Gastrocnemius medialis (tissue), 4 donors: ENCODE measurements around the gene CLP1. TPM values are rescaled to one million over a fixed set of nuclear protein-coding genes. Genes with fewer than 3 reads are reported as not detected.
"Not testable (repeated sequence)": the region's sequence is repeated elsewhere in the genome, so short reads cannot be mapped to it uniquely, and the experiment has no call there.

ENCODE experiments used
- ATAC-seq, 2 donors: fragments of 150-250 bp; one replicate each; pipeline ENCODE4 v1.9.1; 2016
- DNase-seq, 2 donors: peaks; one replicate each; pipeline ENCODE4 v3.0.0-alpha.2; 2019
- H3K27ac ChIP-seq, 4 donors: fragments of 200-600 bp; sonication (generic); 1 replicate in 1 of 4; 2 replicates in 3 of 4; pipeline ENCODE4 v1.5.1; 2016 to 2018; ENCODE audit warnings: mild to moderate bottlenecking in 2 of 4, moderate library complexity in 1 of 4
- H3K27me3 ChIP-seq, 3 donors: fragments of 200-600 bp; sonication (generic) in 2 of 3; 1 replicate in 1 of 3; 2 replicates in 2 of 3; pipeline versions ENCODE4 v1.5.1 to v1.6.0; 2016 to 2019; ENCODE audit warnings: mild to moderate bottlenecking in 1 of 3, moderate library complexity in 1 of 3
- H3K36me3 ChIP-seq, 2 donors: fragments of 200-600 bp; sonication (generic) in 1 of 2; one replicate each; pipeline ENCODE4 v1.5.1; 2017 to 2018
- H3K4me1 ChIP-seq, 2 donors: fragments of 200-600 bp; sonication (generic) in 1 of 2; one replicate each; pipeline ENCODE4 v1.5.1; 2016 to 2017; ENCODE audit warnings: mild to moderate bottlenecking in 2 of 2
- H3K4me3 ChIP-seq, 4 donors: fragments of 200-600 bp; sonication (generic) in 3 of 4; 1 replicate in 1 of 4; 2 replicates in 3 of 4; pipeline ENCODE4 v1.5.1; 2016 to 2019; ENCODE audit warnings: mild to moderate bottlenecking in 2 of 4
- H3K9me3 ChIP-seq, 3 donors: fragments of 200-600 bp; sonication (generic) in 2 of 3; 1 replicate in 1 of 3; 2 replicates in 2 of 3; pipeline ENCODE4 v1.5.1; 2016 to 2019
- POLR2A ChIP-seq, 2 donors: fragments of 450-650 bp; IDR thresholded peaks; one replicate each; pipeline ENCODE4 v1.6.1; 2017; ENCODE audit warnings: antibody characterized with exemption in 2 of 2, mild to moderate bottlenecking in 2 of 2, moderate library complexity in 2 of 2
- in situ Hi-C, 4 donors: fragments of 200-750 bp; cut with MboI; loops; one replicate each; pipeline versions ENCODE4 v1.15.0 to v1.8.0; 2017; ENCODE audit warnings: low sequenced_read_pairs in 4 of 4
- intact Hi-C: fragments of 100-400 bp; cut with DNase I; formaldehyde crosslinking; loops from one replicate; pipeline ENCODE4 v1.15.1; 2023; ENCODE audit warnings: low total_unique reads
- total RNA-seq, 4 donors: library from RNA; depleted of rRNA; stranded (reverse); fragments of >200 nt; gene quantifications; one replicate each; pipeline versions ENCODE4 v1.1.0 to v1.2.3, GENCODE V29; 2016
- TF ChIP-seq, protein P1 (sequence below), 5 experiments: fragments of 450-650 bp in 3 of 5; fragments of 200-600 bp in 2 of 5; sonication (generic) in 2 of 5; IDR thresholded peaks in 4 of 5; conservative IDR thresholded peaks in 1 of 5; 1 replicate in 4 of 5; 2 replicates in 1 of 5; pipeline ENCODE4 v1.5.1; 2016 to 2019; ENCODE audit warnings: antibody characterized with exemption in 5 of 5, mild to moderate bottlenecking in 3 of 5, moderate library complexity in 3 of 5

Gene CLP1
- total RNA-seq, 4 donors from 2014 or later = 10.6 to 15.3 (median 11.2) TPM

GRCh38 chr11:57649826-57650738 lies 7.5 kb upstream of the CLP1 start, which contains the start of gene YPEL4:
YPEL4 (minus strand) TSS chr11:57649912; CDS start chr11:57647107, 2,805 bp downstream.
- in situ Hi-C loops = loop anchor here (10.0 to 25.0 kb wide), 5 partner anchors 188 to 937 kb away; partner anchors contain the start of genes LPXN (in 1 of the 4), P2RX3 (in 1 of the 4), RTN4RL2 (in 1 of the 4) and SSRP1 (in 1 of the 4)
- TF ChIP-seq POLR2A (IDR thresholded peaks at IDR 0.05) = no peak
- TF ChIP-seq, protein P1, sequence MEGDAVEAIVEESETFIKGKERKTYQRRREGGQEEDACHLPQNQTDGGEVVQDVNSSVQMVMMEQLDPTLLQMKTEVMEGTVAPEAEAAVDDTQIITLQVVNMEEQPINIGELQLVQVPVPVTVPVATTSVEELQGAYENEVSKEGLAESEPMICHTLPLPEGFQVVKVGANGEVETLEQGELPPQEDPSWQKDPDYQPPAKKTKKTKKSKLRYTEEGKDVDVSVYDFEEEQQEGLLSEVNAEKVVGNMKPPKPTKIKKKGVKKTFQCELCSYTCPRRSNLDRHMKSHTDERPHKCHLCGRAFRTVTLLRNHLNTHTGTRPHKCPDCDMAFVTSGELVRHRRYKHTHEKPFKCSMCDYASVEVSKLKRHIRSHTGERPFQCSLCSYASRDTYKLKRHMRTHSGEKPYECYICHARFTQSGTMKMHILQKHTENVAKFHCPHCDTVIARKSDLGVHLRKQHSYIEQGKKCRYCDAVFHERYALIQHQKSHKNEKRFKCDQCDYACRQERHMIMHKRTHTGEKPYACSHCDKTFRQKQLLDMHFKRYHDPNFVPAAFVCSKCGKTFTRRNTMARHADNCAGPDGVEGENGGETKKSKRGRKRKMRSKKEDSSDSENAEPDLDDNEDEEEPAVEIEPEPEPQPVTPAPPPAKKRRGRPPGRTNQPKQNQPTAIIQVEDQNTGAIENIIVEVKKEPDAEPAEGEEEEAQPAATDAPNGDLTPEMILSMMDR (IDR thresholded peaks at IDR 0.05 in 4 of 5, conservative IDR thresholded peaks at IDR 0.05 in 1 of 5) = no peak
- DNase-seq (no peak), ATAC-seq (peak; percentile 73 to 81)
- Histone ChIP-seq H3K4me3 (peak within 1 kb of the TSS; percentile 32 to 48 (median 40)), H3K36me3 (no peaks in the 10 kb centered on the region), H3K4me1 (peaks cover 9 to 10% of the 10 kb centered on the region in 2 donors), H3K27ac (peak within 1 kb of the TSS in 2 of 4 donors; percentile 26 to 46), H3K27me3 (peaks cover 46 to 55% (median 47%) of the 10 kb centered on the region in 3 donors), H3K9me3 (no peaks in the 10 kb centered on the region)
- intact Hi-C loops = no loop called here

DNA sequence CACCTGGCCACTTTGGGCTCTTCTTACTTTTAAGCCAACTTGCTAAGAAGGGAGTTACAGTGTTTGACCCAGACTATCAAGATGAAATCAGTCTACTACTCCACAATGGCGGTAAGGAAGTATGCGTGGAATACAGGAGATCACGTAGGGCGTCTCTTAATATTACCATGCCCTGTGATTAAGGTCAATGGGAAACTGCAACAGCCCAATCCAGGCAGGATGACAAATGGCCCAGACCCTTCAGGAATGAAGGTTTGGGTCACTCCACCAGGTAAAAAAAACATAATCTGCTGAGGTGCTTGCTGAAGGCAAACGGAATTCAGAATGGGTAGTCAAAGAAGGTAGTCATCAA lies 6.8 kb upstream of the CLP1 start:
- Histone ChIP-seq H3K9me3 (no peaks in the 10 kb centered on the region), H3K36me3 (no peaks in the 10 kb centered on the region), H3K4me1 (peaks cover 7 to 9% of the 10 kb centered on the region in 2 donors), H3K27ac (no peak overlapping the region), H3K4me3 (no peak overlapping the region), H3K27me3 (peaks cover 43 to 52% (median 45%) of the 10 kb centered on the region in 3 donors)
- in situ Hi-C loops (loop anchor here in 1 of 4 donors (25.0 kb wide), 1 partner anchor 937 kb away; the partner anchor contains the start of genes LPXN and ZFP91), intact Hi-C loops (no loop called here)
- ATAC-seq (no peak), DNase-seq (no peak)
- TF ChIP-seq, protein P1 (IDR thresholded peaks at IDR 0.05 in 4 of 5, conservative IDR thresholded peaks at IDR 0.05 in 1 of 5) = no peak
- no peak for TF ChIP-seq POLR2A (IDR thresholded peaks at IDR 0.05)

- Histone ChIP-seq H3K27me3 (peaks cover 36 to 45% (median 38%) of the 10 kb centered on the region in 3 donors), H3K36me3 (no peaks in the 10 kb centered on the region), H3K9me3 (no peaks in the 10 kb centered on the region), H3K4me3 (no peak overlapping the region), H3K4me1 (peaks cover 5 to 7% of the 10 kb centered on the region in 2 donors), H3K27ac (no peak overlapping the region)
- DNase-seq (no peak), ATAC-seq (no peak)
- in situ Hi-C loops = loop anchor here in 1 of 4 donors (25.0 kb wide), 1 partner anchor 936 kb away; the partner anchor contains the start of genes LPXN and ZFP91
- intact Hi-C loops = no loop called here
- TF ChIP-seq, protein P1 (IDR thresholded peaks at IDR 0.05 in 4 of 5, conservative IDR thresholded peaks at IDR 0.05 in 1 of 5) = no peak
These were observed 6.2 kb upstream of the CLP1 start for GRCh38 chr11:57651408-57651807.

DNA sequence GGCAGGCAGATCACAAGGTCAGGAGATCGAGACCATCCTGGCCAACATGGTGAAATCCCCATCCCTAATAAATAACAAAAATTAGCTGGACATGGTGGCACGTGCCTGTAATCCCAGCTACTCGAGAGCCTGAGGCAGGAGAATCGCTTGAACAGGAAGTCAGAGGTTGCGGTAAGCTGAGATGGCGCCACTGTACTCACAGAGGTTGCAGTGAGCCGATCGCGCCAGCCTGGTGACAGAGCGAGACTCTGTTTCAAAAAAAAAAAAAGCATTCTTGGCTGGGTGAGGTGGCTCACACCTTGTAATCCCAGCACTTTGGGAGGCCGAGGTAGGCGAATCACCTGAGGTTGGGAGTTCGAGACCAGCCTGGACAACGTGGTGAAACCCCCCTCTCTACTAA lies 5.3 kb upstream of the CLP1 start:
- intact Hi-C loops, DNase-seq, H3K4me3 ChIP-seq, H3K9me3 ChIP-seq, H3K4me1 ChIP-seq, ATAC-seq, H3K36me3 ChIP-seq, H3K27ac ChIP-seq: not testable (repeated sequence)
- in situ Hi-C loops = loop anchor here in 1 of 4 donors (25.0 kb wide), 1 partner anchor 935 kb away; the partner anchor contains the start of genes LPXN and ZFP91
- H3K27me3 ChIP-seq = peaks cover 29 to 37% (median 30%) of the 10 kb centered on the region in 3 donors

GRCh38 chr11:57652662-57653061 lies 4.9 kb upstream of the CLP1 start:
- Histone ChIP-seq H3K4me3 (no peak overlapping the region), H3K27me3 (peaks cover 25 to 32% (median 26%) of the 10 kb centered on the region in 3 donors), H3K27ac (no peak overlapping the region), H3K9me3 (no peaks in the 10 kb centered on the region), H3K36me3 (no peaks in the 10 kb centered on the region), H3K4me1 (peaks cover 7 to 10% of the 10 kb centered on the region in 2 donors)
- DNase-seq (no peak), ATAC-seq (no peak)
- no peak for TF ChIP-seq POLR2A (IDR thresholded peaks at IDR 0.05)
- TF ChIP-seq, protein P1 (IDR thresholded peaks at IDR 0.05 in 4 of 5, conservative IDR thresholded peaks at IDR 0.05 in 1 of 5) = no peak
- intact Hi-C loops (no loop called here), in situ Hi-C loops (loop anchor here in 1 of 4 donors (25.0 kb wide), 1 partner anchor 935 kb away; the partner anchor contains the start of genes LPXN and ZFP91)
